Hematopoietic multipotent progenitor cell treated with erythropoietin and hydrocortisone succinate and interleukin-3 and kit ligand, for 15 days (in vitro differentiated cells): ENCODE results near the gene TRIP6.
"Not testable (repeated sequence)": the region's sequence is repeated elsewhere in the genome, so short reads cannot be mapped to it uniquely, and the experiment has no call there.

Source experiments
- DNase-seq: peaks from one replicate; pipeline ENCODE4 v3.0.0-alpha.2; 2015; ENCODE audit warnings: low spot score

TRIP6 gene

DNA sequence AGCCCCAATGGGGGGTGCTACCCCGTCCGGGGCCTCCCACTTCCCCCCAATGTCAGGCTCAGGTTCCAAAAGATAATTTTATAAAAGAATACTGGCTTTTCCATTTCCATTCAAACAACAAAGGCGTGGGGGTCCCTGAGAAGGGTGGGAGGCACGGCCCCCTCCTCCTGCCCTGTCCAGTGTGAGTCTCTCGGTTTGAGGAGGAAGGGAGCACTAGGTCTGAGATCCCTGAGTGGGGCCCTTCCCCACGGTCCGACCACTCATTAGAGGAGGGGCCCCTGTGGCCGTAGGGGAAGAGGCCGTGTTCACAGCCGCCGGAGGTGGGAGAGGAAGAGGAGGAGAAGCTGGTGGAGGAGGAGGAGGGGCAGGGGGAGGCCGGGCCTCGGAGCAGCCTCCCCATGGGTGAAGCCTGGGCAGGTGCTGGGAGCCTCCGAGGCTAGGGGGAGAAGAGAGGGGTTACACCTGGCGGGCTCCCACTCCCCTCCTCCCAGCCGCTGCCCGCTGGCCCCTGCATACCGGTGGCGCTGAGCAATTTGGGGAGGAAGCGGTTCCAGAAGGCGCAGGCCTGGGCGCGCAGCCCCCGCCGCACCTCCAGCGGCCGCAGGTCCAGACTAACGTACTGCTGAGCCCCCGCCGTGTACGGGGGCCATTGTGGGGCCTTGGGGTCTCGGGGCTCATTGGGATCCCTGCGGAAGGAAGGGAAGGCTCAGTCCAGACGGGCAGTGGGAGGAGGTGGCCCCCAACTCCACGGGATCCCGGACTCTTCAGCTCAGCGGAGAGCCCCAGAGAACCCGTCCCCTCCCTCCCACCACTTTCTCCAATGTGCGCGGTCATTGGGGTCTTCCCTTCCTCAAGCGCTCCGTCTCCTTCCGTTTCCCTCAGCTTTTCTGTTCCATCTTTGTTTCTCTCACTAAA lies 23.7 kb downstream of the TRIP6 start:
- DNase-seq: no peak

- no peak for DNase-seq
These were observed 24.5 kb downstream of the TRIP6 start for GRCh38 chr7:100891568-100892247.

GRCh38 chr7:100892364-100893317 lies 25.5 kb downstream of the TRIP6 start:
- no peak for DNase-seq

- DNase-seq: no peak
These were observed 26.2 kb downstream of the TRIP6 start for GRCh38 chr7:100893318-100893895.

DNA sequence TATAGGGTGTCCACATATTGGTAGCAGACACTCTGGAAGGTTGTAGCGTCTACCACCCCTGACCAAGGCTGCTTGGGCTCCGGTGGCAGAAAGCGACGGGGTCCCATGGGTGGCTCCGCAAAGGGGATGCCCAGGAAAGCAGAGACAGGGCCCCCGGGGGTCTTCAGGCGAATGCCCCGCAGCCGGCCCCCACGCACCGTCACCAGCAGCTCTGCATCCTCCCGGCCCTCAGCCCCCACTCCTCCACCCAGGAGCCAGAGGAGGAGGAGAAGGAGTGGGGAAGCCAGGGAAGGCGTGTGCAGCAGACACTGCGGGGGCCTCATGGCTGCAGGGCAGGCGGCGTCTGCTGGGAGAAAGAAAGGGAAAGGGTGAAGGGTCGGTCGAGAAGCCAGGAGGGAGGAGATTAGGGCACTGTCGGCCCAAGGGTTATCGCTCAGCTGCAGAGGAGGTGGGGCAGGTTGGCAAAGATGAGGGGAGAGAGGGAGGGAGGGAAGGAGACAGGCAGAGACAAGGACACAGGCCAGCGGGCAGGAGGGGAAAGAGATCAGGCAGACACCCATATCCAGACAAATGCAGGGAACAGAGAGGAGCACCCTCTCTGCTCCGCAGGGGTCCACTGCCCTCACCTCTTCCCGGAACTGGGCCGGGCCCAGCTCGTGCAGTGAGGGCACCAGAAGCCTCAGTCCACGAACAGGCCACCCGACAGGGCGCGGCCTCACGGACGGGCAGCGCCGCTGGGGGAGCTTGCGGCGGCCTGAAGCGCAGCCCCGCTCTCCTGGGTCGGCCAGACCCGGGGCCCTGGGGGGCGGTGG lies 26.9 kb downstream of the TRIP6 start:
- peak; percentile 93 for DNase-seq

DNA sequence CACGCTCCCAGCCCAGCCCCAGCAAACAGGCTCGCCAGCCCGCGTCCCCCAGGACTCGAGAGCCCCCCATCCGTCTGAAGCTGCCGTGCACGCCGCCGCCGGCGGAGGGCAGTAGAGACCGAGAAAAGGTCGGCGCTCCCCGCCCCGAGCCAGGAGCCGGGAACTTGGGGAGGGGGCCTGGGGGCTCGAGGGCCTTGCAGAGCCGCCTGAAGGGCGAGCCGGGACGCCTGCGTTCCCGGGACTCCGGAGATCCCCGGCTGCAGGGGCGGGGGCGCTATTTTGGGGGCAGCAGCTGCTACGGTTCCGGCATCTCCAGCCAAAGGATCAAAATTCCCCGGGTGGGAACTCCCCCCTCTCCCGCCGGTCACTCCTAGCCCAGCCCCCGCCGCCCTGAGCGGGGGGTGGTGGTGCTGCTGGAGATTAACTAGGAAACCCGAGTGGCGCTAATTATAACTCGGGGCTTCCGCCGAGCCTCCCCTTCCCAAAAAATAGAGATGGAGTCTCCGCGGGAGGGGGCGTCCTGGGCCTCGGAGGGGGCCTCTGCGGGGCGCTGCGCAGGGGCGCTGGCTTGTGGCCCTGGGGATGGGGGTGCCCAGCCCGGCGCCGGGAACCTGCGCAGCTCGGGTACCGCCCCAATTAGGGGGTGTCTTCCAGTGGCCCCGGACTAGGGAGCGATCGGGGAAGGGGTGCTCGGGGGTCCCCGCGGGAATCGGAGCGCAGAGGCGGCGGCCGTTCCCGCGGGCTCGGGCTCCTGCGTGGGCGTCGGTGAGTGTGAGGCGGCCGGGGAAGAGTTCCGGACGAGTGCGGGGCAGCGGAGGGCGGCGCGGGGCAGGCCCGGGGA lies 27.9 kb downstream of the TRIP6 start:
- DNase-seq: peak; percentile 74

DNA sequence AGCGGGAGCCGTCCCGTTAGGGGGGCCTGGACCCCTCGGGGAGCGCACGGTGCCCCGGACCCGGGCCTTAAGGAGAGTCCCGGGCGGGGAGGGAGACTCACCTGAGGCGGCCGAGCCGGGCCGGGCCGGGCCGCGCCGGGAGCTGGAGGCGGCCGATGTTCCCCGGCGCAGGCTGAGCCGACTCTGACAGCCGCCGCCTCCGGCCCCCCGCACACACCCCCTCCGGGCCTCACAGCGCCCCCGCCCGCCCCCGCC lies 28.4 kb downstream of the TRIP6 start, which contains the start of gene ACHE:
Gene ACHE, minus strand, starts transcription at position 188 of the 255 bp plus-strand sequence. CDS start 1,656 bp downstream, outside the sequence.
- DNase-seq: no peak

DNA sequence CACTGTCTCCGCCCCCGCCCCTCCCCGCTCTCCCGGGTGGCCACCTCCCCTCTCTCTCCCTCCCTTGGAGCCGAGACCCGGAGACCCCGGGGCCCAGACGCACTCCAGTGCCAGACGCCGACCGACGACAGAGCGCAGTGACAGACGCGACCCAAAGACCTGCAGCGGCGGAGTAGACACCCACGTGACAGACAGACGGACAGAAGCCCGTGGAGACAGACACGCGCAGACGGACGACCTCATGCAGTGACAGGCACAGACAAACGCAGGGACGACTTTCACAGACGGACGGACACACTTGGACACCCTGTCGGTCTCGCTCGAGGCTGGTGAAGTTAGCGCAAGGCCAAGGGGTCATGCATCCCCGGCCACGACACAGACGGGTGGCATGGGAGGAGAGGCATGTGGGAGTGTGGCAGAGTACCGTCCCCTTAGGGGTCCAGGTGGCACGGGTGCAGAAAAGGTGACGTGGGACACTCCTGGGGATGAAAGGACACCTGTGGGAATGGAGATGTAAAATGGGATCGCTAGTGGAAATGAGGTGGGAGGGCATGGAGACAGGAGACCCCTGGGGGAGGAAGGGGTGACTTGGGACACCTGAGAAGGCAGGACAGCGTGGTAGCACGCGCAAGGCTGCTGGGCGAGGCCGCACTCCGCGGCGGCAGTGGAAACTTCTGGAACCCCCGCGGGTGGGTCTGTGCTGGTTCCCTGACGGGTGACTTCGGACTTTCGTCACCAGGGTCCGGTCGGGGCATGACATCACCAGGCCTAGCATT lies 29.0 kb downstream of the TRIP6 start:
- DNase-seq: peak; percentile 73

DNA sequence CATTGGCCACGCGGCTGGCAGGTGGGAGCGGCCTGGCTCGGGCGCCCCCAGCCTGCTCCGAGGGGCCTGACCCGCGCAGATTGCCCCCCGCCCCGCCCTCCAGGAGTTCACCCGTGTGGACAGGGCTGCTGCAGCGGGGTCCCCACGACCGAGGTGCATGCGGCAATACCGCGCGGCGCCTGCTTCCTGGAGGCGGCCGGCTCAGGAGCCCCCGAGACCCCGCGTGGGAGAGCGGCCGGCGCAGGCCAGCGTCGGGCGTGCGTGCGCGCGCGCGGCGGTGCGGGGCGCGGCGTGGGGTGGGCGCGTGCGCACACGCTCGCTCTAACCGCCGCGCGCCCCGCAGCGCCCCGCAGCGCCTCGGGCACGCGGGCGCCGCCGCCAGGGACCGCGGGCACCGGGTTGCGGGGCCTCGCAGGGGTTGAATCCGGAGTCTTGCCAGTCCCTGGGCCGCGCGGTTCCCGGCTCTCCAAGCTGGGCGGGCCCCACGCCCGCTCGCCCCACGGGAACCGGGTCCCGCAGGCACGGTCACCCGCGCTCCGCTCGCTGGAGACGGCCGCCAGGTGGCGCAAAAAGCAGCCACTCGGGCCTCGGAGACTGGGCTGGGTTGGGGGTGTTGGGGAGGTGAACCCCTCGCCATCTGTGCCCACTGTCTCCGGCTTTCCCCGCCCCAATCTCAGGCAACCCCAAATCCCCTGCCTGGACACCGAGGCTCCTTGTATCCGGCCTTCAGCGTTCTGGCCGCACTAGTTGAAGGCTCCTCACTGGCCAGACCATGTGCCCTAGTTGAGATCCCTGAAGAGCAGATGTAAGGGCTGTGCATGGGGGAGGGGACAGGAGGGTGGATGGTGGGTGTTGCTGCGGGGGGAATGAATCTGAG lies 29.8 kb downstream of the TRIP6 start:
- peak; percentile 69 for DNase-seq

DNA sequence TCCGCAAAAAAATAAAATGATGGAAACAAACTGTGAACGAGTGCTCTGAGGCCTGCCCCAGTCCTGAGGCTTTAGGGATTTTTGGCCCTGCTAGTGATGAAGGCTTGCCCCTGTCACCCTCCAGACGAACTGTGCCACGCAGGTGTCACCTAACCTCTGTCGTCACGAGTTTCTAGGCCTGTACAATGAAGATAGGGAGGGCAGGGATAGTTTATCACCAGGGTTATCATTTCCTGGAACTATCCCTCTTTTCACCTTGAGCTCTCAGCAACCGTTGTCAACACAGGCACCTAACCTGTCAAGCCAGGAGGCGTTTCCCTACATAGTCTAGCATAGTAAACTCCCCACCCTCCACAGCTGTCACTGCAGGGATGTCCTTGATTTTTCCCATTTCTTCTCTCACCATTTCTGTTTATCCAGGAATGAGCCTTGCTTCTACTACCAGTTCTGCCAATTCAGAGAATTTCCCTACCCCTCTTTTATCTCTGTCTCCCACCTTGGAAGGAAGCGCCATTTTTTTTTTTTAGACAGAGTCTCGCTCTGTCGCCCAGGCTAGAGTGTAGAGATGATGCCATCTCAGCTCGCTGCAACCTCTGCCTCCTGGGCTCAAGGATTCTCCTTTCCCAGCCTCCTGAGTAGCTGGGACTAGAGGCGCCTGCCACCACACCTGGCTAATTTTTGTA lies 30.7 kb downstream of the TRIP6 start:
- DNase-seq: peak; percentile 68

DNA sequence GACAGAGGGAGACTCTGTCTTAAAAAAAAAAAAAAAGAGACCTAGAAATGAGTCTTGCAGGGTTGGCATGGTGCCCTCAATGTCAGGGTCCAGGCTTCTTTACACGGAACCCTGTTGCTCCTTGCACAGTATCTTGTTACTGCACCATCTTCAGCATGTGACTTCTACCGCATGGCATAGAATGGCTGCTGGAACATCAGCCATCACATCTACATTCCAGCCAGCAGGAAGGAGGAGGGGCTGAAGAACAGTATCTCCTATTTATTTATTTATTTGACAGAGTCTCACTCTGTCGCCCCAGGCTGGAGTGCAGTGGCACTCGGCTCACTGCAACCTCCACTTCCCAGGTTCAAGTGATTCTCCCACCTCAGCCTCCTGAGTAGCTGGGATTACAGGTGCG lies 32.2 kb downstream of the TRIP6 start:
- DNase-seq: no peak

DNA sequence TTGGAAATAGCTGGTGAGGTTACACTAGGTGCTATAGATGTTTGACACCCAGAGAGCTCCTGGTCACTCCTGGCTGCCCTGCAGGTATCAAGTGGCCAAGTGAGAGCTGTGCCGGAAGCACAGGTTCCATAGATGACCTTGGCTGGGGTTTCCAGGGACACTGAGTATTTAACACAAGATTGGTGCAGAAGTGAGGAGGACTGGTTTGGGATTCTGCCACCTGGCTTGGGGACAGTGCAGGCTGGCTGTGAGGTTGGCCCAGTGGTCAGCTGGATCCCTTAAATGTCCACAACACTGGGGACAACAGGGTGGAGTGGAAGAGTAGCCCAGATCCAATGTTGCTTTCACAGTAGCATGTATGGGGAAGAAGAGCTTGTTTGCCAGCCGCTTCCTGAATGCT lies 33.8 kb downstream of the TRIP6 start:
- DNase-seq: no peak

DNA sequence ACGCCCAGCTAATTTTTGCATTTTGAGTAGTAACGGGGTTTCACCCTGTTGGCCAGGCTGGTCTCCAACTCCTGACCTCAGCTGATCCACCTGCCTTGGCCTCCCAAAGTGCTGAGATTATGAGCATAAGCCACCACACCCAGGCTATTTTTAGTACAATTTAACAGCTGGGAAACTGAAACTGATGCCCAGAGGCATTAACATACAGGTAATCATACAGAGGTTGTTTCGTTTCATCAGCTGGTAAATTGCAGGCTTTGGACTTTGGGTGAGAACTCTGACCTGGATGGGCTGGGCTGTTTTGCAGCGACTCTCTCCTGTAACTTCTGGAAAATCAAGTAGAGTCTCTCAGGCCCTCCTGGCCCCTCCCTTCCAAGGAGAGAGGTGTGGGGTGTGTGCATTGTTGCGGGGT lies 34.7 kb downstream of the TRIP6 start:
- no peak for DNase-seq

- no peak for DNase-seq
These were observed 35.5 kb downstream of the TRIP6 start for GRCh38 chr7:100902638-100903037.

GRCh38 chr7:100908512-100908911 lies 41.3 kb downstream of the TRIP6 start:
- DNase-seq: no peak

DNA sequence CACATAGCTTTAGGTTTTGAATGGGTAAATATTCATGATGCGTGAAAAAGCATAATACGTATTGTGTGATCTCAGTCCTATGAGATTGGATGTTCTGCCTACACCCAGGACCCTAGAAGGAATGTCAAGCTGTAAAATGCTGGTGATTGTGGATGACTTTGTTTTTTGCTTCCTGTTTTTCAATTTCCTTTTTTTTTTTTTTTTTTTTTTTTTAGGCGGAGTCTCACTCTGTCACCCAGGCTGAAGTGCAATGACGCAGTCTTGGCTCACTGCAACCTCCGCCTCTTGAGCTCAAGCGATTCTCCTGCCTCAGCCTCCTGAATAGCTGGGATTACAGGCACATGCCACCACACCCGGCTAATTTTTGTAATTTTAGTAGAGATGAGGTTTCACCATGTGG lies 43.3 kb downstream of the TRIP6 start:
- not testable (repeated sequence) for DNase-seq

- DNase-seq: no peak
These were observed 44.3 kb downstream of the TRIP6 start for GRCh38 chr7:100911484-100911883.
